Osteoblast (primary cell): ENCODE data around the gene CILP. TPM values are rescaled to one million over a fixed set of nuclear protein-coding genes. Genes with fewer than 3 reads are reported as not detected.

Experiments used
- DNase-seq: peaks from one replicate; pipeline ENCODE4 v3.0.0; 2011; ENCODE audit warnings: low spot score, mixed read lengths; ENCODE audit not compliant: insufficient read length; ENCODE audit errors: missing footprints
- H2AFZ ChIP-seq: 2 replicates; pipeline ENCODE4 v1.6.0; 2011; ENCODE audit warnings: mild to moderate bottlenecking, low read length
- H3K27ac ChIP-seq: 2 replicates; pipeline ENCODE4 v1.5.1; 2011; ENCODE audit warnings: mild to moderate bottlenecking, low read depth, low read length, moderate library complexity
- H3K27me3 ChIP-seq: 2 replicates; pipeline ENCODE4 v1.6.0; 2012; ENCODE audit warnings: mild to moderate bottlenecking, control low read depth, inconsistent platforms, low read length, moderate library complexity; ENCODE audit not compliant: insufficient read depth
- H3K36me3 ChIP-seq: 2 replicates; pipeline ENCODE4 v1.5.1; 2011; ENCODE audit warnings: mild to moderate bottlenecking, low read length, control low read depth, moderate library complexity; ENCODE audit not compliant: insufficient read depth
- H3K4me1 ChIP-seq: 2 replicates; pipeline ENCODE4 v1.5.1; 2011; ENCODE audit warnings: mild to moderate bottlenecking, low read length, control low read depth, moderate library complexity; ENCODE audit not compliant: insufficient read depth
- H3K4me2 ChIP-seq: 2 replicates; pipeline ENCODE4 v1.6.0; 2011; ENCODE audit warnings: mild to moderate bottlenecking, low read length; ENCODE audit not compliant: insufficient read depth
- H3K4me3 ChIP-seq: fragments of 200-600 bp; sonication (generic); 3 replicates; pipeline ENCODE4 v1.5.1; 2012; ENCODE audit warnings: mild to moderate bottlenecking, low read length, inconsistent platforms; ENCODE audit not compliant: insufficient read depth
- H3K79me2 ChIP-seq: 2 replicates; pipeline ENCODE4 v1.6.0; 2012; ENCODE audit warnings: mild to moderate bottlenecking, low read length, control low read depth, inconsistent platforms; ENCODE audit not compliant: insufficient read depth
- H3K9me3 ChIP-seq: 2 replicates; pipeline ENCODE4 v1.5.1; 2011; ENCODE audit warnings: low read depth, low read length, control low read depth
- H4K20me1 ChIP-seq: 2 replicates; pipeline ENCODE4 v1.6.0; 2012; ENCODE audit warnings: mild to moderate bottlenecking, low read length, control low read depth; ENCODE audit not compliant: insufficient read depth
- CTCF ChIP-seq: IDR thresholded peaks from 2 replicates; pipeline ENCODE4 v1.5.1; 2011; ENCODE audit warnings: mild to moderate bottlenecking, low read depth, low read length, moderate library complexity; ENCODE audit errors: extremely low read depth
- total RNA-seq: library from RNA; depleted of rRNA; stranded (reverse); fragments of >200 nt; gene quantifications from 2 replicates; pipeline ENCODE4 v1.2.3, GENCODE V29; 2012

Gene CILP
- total RNA-seq, 1 donor, result under 0.01 TPM

GRCh38 chr15:65222891-65223290 is 11.6 kb upstream of the CILP start:
- Histone ChIP-seq H3K36me3 (no peaks in the 10 kb centered on the region), H3K9me3 (no peaks in the 10 kb centered on the region), H3K79me2 (no peaks in the 10 kb centered on the region), H3K4me2 (no peak overlapping the region), H2AFZ (no peak overlapping the region), H3K27ac (no peak overlapping the region), H4K20me1 (no peaks in the 10 kb centered on the region), H3K4me1 (no peaks in the 10 kb centered on the region), H3K4me3 (no peak overlapping the region), H3K27me3 (peaks cover 2% of the 10 kb centered on the region)
- no peak for TF ChIP-seq CTCF
- DNase-seq, result peak; percentile 35

- no peaks in the 10 kb centered on the region for H4K20me1 ChIP-seq
- TF ChIP-seq CTCF, result no peak
These were observed 10.4 kb upstream of the CILP start for GRCh38 chr15:65221697-65222096.

GRCh38 chr15:65219137-65219536 is 7.9 kb upstream of the CILP start:
- no peak overlapping the region for H2AFZ ChIP-seq
- no peak overlapping the region for H3K4me3 ChIP-seq
- H3K27me3 ChIP-seq, result peaks cover 2% of the 10 kb centered on the region
- no peak for DNase-seq
- H3K4me1 ChIP-seq, result no peaks in the 10 kb centered on the region
- H3K4me2 ChIP-seq, result no peak overlapping the region
- no peaks in the 10 kb centered on the region for H4K20me1 ChIP-seq
- no peaks in the 10 kb centered on the region for H3K36me3 ChIP-seq
- no peaks in the 10 kb centered on the region for H3K9me3 ChIP-seq
- no peaks in the 10 kb centered on the region for H3K79me2 ChIP-seq
- TF ChIP-seq CTCF, result no peak
- no peak overlapping the region for H3K27ac ChIP-seq

More at GRCh38 chr15:65221697-65222096, 10.4 kb upstream of the CILP start:
- Histone ChIP-seq H3K27me3 (peaks cover 2% of the 10 kb centered on the region), H2AFZ (no peak overlapping the region), H3K79me2 (no peaks in the 10 kb centered on the region), H3K36me3 (no peaks in the 10 kb centered on the region), H3K27ac (no peak overlapping the region), H3K4me3 (no peak overlapping the region), H3K4me2 (no peak overlapping the region), H3K4me1 (no peaks in the 10 kb centered on the region), H3K9me3 (no peaks in the 10 kb centered on the region)
- no peak for DNase-seq

- DNase-seq, result no peak
- Histone ChIP-seq H3K27me3 (peaks cover 2% of the 10 kb centered on the region), H3K9me3 (no peaks in the 10 kb centered on the region), H3K4me2 (no peak overlapping the region), H3K36me3 (no peaks in the 10 kb centered on the region), H4K20me1 (no peaks in the 10 kb centered on the region), H3K79me2 (no peaks in the 10 kb centered on the region), H3K4me3 (no peak overlapping the region), H3K27ac (no peak overlapping the region), H3K4me1 (no peaks in the 10 kb centered on the region), H2AFZ (no peak overlapping the region)
- no peak for TF ChIP-seq CTCF
These were observed 6.5 kb upstream of the CILP start for GRCh38 chr15:65217526-65218482.
